NCI-H226 (cell line): ENCODE measurements around the gene PLA1A.
A peak's percentile ranks its signal among the peaks of the same experiment; 100 is the strongest.

Source experiments
- DNase-seq: peaks from one replicate; pipeline ENCODE4 v3.0.0-alpha.2; 2015

Gene PLA1A

DNA sequence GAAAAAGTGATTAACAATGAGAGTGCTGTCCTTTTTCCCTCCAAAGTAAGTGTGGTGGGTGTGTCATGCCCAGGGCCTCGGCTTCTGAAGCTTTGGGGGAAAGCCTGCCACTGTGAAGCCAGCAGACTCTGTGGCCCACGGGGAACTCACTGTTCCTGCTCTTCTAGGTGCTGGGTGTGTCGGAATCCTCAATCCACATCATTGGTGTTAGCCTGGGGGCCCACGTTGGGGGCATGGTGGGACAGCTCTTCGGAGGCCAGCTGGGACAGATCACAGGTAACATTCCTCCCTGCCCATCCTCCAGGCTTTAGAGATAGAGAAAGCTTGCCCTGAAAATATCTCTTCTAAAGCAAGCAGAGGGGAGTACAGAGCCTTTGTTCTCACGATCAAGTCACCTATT lies 11.6 kb downstream of the PLA1A start:
- no peak for DNase-seq

DNA sequence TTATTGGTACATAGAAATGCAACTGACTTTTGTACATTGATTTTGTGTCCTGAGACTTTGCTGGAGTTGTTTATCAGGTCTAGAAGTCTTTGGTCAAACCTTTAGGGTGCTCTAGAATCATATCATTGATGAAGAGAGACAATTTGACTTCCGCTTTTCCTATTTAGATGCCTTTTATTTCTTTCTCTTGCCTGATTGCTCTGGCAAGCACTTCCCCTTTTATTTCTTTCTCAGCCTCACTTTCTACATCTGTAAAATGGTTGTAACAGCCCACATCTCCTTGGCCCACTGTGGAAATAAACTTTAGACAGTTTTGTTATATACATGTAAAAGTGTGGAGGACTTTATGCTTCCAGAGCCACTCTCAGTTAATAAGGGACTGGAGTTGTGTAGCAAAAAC lies 14.0 kb downstream of the PLA1A start:
- no peak for DNase-seq

DNA sequence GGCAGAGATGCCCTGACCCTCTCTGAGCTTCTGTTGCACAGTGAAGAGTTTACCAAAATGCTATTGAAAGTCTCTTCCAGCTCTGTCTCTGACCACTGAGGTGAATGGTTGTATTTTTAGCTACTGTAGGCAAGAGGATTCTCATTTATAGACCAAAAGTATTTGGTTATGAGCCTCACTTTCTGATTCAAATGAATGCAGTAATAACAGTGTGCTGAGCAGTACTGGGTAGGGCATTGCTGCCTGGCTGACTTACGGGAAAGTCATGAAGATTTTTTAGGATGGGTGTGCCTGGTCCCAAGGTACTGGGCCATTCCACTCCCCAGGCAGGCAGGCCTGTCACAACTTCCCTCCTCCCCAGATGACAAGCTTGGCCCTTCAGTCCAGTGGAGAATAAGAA lies 15.5 kb downstream of the PLA1A start:
- DNase-seq = no peak

- no peak for DNase-seq
Measured at GRCh38 chr3:119613872-119614271, 16.2 kb downstream of the PLA1A start.

DNA sequence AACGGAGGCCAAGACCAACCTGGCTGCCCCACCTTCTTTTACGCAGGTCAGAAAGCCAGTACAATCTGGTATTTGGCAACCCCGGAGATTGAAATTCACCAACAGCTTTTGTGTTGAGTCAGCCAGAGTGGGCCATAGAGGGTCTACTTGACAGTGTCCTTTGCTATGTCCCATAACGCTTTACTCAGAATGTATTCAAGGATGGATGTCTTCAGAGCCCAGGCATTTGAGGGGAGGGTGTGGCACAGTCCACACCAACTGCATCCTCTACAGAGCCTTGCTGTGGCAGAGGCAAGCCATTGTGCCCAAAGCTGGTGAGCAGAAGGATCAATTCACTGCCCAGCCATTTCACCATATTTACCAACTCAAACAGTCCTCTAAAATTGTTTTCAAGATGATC lies 18.4 kb downstream of the PLA1A start:
- no peak for DNase-seq

DNA sequence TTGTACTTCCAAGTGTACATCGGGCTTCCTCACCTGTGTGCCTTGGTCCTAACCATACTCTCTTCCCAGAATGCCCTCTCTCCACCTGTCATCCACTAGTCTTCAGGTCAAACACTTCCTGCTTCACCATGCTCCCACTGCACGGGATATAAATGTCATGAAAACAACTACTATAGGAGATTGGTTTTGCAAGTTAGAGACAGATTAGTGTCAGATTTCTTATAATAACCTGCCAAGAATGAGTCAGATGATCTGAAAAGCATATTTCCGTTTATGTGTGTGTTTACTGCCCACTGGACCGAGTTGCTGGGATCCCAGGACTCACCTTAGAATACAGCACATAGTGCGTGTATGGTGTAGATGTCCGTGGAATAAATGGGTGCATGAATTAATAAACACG lies 21.4 kb downstream of the PLA1A start:
- no peak for DNase-seq

GRCh38 chr3:119620899-119621298 lies 23.2 kb downstream of the PLA1A start:
- no peak for DNase-seq

GRCh38 chr3:119624002-119624720 lies 26.5 kb downstream of the PLA1A start:
- DNase-seq = no peak

DNA sequence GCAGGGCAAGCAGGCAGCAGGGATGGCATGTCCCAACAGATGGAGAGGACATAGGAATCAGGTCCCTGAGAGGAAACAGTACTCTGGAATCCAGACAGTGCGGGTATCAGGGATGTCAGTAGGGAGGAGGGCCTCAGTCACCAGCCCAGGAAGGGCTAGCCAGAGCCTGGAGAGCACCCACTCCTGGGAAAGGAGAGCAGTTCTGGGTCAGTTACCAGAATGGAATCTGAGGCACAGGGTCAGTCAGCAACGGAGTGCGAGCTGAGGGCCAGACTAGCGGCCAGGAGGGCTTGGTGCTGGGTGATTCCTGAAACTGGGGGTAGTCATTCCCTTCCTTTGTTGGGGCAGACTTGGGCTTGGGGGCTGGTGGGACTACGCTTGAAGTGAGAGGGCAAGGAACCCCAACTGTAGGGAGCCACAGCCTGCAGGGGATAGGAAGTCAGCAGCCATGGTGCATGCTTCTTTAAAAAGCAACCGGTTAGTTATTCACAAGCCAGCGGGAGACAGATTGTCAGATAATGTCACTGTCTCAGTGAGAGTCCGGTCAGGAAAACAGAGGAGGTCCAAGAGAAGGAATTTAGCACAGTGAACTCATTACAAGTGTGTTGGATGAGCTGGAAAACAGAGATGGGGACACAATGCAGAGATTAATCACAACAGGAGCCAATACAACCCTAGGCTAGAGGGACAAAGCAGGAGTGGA lies 27.9 kb downstream of the PLA1A start:
- DNase-seq = no peak

DNA sequence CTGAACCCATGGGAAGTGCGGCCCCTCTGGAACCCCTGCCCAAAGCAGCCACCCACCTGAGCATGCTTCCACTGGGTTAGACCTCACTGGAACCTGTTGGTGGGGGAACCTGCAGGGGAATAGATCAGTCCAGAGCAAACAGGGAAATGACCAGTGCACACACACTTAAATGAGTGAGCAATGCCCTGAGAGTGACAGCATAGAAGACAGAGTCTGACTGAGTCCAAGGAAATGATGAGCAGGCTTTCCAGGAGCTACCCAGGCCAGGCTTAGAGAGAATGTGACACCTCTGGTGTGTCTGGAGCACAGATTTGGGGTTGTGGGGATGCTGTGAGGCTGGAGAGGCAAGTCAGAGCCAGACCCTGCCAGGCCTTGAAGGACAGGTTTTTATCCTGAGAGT lies 28.5 kb downstream of the PLA1A start:
- no peak for DNase-seq

DNA sequence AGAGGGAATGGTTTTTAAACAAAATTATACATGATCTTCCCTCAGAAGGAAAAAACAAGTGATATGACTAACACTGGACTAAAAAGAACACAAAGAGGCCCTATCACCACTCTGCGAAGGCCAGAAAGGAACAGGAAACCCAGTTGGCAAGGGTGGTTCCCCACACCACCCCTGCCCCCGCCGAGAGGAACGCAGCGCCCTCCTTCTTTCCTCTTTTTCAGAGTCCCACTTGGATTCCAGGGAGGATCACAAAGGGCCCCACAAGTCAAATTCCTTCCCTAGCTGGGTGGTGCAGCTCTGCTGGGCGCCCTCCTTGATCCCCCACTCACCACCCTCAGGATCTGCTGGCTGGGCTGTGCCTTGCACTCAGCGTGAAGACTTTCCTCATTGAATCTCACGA lies 29.8 kb downstream of the PLA1A start:
- DNase-seq = no peak

- DNase-seq = no peak
Measured at GRCh38 chr3:119628390-119628789, 30.7 kb downstream of the PLA1A start.

DNA sequence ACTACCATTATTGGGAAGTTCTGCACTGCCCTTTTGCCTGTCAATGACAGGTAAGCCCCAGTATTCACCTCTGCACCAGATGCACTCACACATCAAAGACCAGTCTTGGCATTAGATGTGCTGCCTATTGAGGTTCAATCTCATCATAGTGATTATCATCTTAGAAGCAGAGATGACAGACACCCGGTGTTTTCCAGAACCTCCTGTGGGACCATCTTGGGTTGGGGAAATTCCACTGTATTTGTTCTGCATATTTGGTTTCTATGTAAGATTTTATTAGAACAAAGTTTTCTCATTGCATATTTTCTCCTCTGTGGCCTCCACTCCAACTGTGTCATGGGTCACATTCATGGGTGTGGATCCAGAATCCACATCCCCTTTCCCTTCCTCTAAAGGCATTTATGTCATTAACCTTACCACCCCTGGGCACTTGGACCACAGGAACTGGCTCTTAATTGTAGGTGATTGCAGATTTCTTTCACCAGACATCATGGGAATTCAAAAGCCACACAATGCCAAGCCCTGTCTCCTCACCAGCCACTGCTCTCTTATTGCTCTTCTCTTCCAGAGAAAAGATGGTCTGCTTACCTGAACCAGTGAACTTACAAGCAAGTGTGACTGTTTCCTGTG lies 31.2 kb downstream of the PLA1A start:
- DNase-seq = no peak

- DNase-seq = peak; percentile 9
Measured at GRCh38 chr3:119630128-119630879, 32.6 kb downstream of the PLA1A start.

- DNase-seq = no peak
Measured at GRCh38 chr3:119630880-119631329, 33.2 kb downstream of the PLA1A start.

DNA sequence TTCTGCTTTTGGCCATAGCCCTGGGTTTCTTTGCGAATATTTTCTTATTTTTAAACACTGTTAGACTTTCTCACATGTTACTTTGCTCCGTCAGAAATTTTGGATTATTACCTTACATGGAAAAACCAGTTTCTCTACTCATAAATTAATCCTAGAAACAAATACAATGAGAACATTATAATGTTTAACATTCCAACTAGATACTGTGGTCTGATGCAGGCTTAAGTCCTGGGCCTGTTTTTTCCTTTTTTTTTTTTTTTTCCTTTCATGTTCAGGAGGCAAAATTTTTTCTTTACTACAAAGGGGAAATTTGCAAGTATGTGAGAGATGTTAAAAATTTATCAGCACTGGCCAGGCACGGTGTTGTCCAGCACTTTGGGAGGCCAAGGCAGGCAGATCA lies 33.8 kb downstream of the PLA1A start:
- no peak for DNase-seq

DNA sequence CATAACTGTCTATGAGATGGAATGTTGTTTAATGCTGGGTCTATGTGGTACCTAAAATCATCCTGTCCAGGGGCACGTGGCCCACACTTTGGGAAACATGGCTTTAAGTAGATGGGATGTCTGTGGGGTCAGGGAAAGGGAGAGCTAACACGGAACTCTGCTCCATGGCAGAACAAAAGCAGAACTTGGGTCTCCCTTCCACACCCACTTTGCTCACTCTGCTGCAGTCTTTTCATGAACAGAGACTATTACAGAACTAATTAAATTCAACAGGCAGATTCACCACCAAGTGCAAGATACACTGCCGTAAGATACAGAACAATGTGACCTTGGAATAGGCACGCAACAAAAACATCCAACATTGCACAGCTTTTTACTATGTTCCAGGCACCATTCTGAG lies 34.5 kb downstream of the PLA1A start:
- no peak for DNase-seq

- DNase-seq = no peak
Measured at GRCh38 chr3:119632829-119633228, 35.1 kb downstream of the PLA1A start.

DNA sequence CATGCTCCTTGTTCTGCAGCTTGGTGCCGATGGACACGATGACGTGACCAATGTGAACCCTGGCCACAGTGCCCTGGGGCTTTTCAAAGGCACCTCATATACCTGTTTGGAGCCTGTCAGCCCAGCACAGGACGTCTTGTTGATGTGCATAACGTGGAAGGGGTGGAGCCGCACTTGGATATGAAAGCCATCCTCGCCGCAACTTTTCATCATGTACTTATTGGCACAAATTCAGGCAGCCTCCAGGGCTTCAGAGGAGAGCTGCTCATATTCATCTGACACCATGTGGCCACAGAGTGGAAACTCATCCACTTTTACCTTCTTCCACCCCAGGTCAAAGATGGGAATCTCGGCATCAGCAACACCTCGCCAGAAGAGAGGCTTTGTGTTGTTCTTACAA lies 38.0 kb downstream of the PLA1A start:
- no peak for DNase-seq

- peak; percentile 14 for DNase-seq
Measured at GRCh38 chr3:119636249-119636648, 38.6 kb downstream of the PLA1A start.

GRCh38 chr3:119636891-119637611 lies 39.4 kb downstream of the PLA1A start:
- no peak for DNase-seq

DNA sequence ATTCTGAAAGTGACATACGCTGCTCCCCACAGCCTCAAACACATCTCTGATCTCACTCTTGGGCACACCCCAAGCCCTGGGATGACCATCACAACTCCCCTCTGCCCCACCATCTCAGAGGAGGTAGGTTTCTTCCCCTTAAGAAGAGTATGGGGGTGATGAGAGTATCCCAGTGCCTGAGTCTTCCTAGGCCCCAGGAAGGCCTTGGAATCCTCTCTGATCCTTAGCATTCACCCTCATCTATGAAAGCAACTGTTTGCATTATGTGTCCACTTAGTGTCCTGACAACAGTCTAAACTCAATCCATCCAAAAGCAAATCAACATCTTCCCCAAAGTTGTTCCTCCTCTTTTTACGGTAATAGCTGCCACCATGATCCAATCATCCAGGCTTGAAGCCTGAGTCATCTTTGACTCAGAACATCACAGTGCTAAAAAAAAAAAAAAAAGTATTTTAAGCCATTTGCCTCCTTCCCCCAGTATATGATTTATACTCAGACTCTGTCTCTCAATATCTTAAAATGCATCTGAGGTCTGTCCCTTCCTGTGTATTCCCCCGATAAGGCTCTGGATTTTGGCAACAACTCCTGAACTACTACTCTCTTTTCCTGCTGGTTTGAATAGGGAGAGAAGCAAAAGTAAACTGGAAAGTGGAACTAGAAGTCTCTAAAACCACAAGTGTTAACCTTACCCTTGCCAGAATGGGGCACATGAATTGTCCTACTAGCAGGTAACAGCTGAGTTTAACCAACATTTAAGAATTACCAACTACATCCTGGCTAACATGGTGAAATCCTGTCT lies 40.2 kb downstream of the PLA1A start:
- DNase-seq = peak; percentile 40
